ENCODE measurements around the gene HADHB.
"Not testable (repeated sequence)": the region's sequence is repeated elsewhere in the genome, so short reads cannot be mapped to it uniquely, and the experiment has no call there.

The HADHB gene

GRCh38 chr2:26298638-26299393 lies 54.1 kb downstream of the HADHB start:
- in situ Hi-C loops (cut with MboI; ENCODE audit: low pct_unique_long_range_greater_than_20kb, low sequenced_read_pairs, unreplicated experiment): no loop called here
- DNase-seq (ENCODE audit: low spot score): peak; percentile 31
- no peak for TF ChIP-seq CTCF (IDR thresholded peaks at IDR 0.05; ENCODE audit: extremely low read depth, insufficient read depth, missing control alignments)

- no peak for TF ChIP-seq CTCF (IDR thresholded peaks at IDR 0.05; ENCODE audit: extremely low read depth, insufficient read depth, missing control alignments)
- peak; percentile 37 for DNase-seq (ENCODE audit: low spot score)
- in situ Hi-C loops (cut with MboI; ENCODE audit: low pct_unique_long_range_greater_than_20kb, low sequenced_read_pairs, unreplicated experiment): no loop called here
These were observed 54.8 kb downstream of the HADHB start for GRCh38 chr2:26299471-26300101.

- in situ Hi-C loops (cut with MboI; ENCODE audit: low pct_unique_long_range_greater_than_20kb, low sequenced_read_pairs, unreplicated experiment): no loop called here
- DNase-seq (ENCODE audit: low spot score): no peak
- no peak for TF ChIP-seq CTCF (IDR thresholded peaks at IDR 0.05; ENCODE audit: extremely low read depth, insufficient read depth, missing control alignments)
These were observed 55.6 kb downstream of the HADHB start for GRCh38 chr2:26300234-26300925.

- in situ Hi-C loops (cut with MboI; ENCODE audit: low pct_unique_long_range_greater_than_20kb, low sequenced_read_pairs, unreplicated experiment): no loop called here
- DNase-seq (ENCODE audit: low spot score): no peak
- TF ChIP-seq CTCF (IDR thresholded peaks at IDR 0.05; ENCODE audit: extremely low read depth, insufficient read depth, missing control alignments): no peak
These were observed 58.1 kb downstream of the HADHB start for GRCh38 chr2:26302846-26303245.

- in situ Hi-C loops (cut with MboI; ENCODE audit: low pct_unique_long_range_greater_than_20kb, low sequenced_read_pairs, unreplicated experiment); DNase-seq (ENCODE audit: low spot score): not testable (repeated sequence)
These were observed 60.4 kb downstream of the HADHB start for GRCh38 chr2:26305094-26305493.

GRCh38 chr2:26305540-26305939 lies 60.8 kb downstream of the HADHB start:
- TF ChIP-seq CTCF (IDR thresholded peaks at IDR 0.05; ENCODE audit: extremely low read depth, insufficient read depth, missing control alignments): no peak
- in situ Hi-C loops (cut with MboI; ENCODE audit: low pct_unique_long_range_greater_than_20kb, low sequenced_read_pairs, unreplicated experiment): no loop called here
- DNase-seq (ENCODE audit: low spot score): no peak

- DNase-seq (ENCODE audit: low spot score): no peak
- in situ Hi-C loops (cut with MboI; ENCODE audit: low pct_unique_long_range_greater_than_20kb, low sequenced_read_pairs, unreplicated experiment): no loop called here
- TF ChIP-seq CTCF (IDR thresholded peaks at IDR 0.05; ENCODE audit: extremely low read depth, insufficient read depth, missing control alignments): no peak
These were observed 65.2 kb downstream of the HADHB start for GRCh38 chr2:26309921-26310320.
